GM08714 (cell line): Measurements from ENCODE around the gene FAXC.
"Not testable (repeated sequence)": the region's sequence is repeated elsewhere in the genome, so short reads cannot be mapped to it uniquely, and the experiment has no call there.

ENCODE experiments used
- H3K4me3 ChIP-seq: fragments of 200-500 bp; sonication (Bioruptor generic); 2 replicates; pipeline ENCODE4 v1.5.1; 2014; ENCODE audit warnings: mild to moderate bottlenecking, low read length, inconsistent platforms
- ZNF274 ChIP-seq: IDR thresholded peaks from 2 replicates; pipeline ENCODE4 v1.6.1; 2012; ENCODE audit warnings: mild to moderate bottlenecking, low read depth, low read length

The FAXC gene

DNA sequence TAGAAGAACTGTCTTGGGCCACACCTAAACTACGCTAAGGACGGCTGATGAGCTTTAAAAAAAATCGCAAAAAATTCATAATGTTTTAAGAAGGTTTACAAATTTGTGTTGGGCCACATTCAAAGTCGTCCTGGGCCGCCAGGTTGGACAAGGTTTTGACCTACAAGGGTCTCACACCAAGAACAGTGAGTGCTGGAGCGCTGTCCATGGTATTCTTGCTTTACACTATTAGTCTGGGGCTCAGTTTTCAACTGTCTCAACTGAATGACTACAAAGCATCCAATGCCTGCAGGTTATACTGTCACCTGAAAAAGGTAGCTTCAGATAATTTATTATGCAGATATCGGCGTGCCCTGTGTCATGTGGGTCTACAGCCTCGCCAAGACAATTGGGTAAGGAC is 3.7 kb upstream of the FAXC start:
- H3K4me3 ChIP-seq: no peak overlapping the region
- no peak for TF ChIP-seq ZNF274

DNA sequence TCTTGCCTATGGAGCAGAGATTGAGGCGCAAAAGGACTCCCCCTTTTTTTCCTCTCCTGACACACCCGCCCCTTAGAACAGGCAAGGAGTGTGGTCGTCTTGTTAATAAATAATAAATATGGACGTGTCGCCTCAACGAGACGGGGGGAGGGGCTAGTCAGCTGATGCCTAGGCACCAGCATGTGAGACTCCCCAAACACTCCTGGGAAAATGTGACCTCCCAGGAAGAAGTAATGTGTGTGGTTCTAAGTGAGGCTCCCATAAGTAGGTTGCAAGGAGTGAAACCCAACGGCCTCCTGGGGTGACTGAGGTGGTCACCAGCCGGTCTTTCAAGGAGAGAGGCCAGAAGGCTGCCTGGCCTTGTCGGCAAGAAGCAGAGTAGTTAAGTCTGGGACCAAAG is 1.1 kb upstream of the FAXC start:
- H3K4me3 ChIP-seq: no peak overlapping the region
- TF ChIP-seq ZNF274: no peak

GRCh38 chr6:99348288-99349170 is 945 bp downstream of the FAXC start:
- H3K4me3 ChIP-seq: peak overlapping the region; percentile 72
- no peak for TF ChIP-seq ZNF274

- H3K4me3 ChIP-seq: no peak overlapping the region
- TF ChIP-seq ZNF274: no peak
Measured at GRCh38 chr6:99347804-99348203, 1.7 kb downstream of the FAXC start.

- TF ChIP-seq ZNF274: no peak
Measured at GRCh38 chr6:99346595-99346994, 2.9 kb downstream of the FAXC start.

DNA sequence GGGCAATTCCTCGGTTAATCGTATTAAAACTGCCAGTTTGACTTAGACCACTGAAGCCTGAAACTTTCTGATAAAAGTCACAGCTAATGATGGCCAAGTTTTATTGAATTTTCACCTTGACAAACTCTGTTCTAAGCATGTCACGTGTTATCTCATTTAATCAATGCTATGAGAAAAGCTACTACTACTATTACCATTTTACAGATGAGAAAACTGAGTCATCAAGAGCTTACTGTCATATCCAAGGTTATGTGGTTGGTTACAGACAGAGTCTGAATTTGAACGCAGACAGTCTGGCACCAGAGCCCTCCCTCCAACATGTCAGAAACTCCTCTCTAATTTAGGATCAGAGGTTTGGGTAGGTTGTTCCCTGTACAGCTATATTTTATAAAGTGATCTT is 4.3 kb downstream of the FAXC start:
- no peak for TF ChIP-seq ZNF274

More at GRCh38 chr6:99346595-99346994, 2.9 kb downstream of the FAXC start:
- no peak overlapping the region for H3K4me3 ChIP-seq

DNA sequence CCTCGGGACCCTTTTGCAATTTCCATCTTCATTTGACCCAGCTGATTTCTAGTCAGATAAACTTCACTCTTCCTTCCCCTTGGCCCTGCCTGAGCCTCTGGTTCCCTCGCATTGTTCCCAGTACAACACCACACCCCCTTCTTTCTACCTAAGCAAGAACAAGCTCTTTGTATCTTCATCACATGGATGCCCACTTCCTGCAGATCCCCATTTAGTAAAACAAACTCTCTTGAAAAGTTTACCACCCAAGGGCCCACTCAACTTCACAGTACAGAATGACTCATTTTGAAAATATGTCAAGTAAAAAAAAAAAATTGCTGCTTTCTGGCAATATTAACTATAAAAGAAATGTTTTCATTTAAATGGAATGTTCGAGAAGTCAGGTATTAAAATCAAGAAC is 5.2 kb downstream of the FAXC start:
- H3K4me3 ChIP-seq: no peak overlapping the region
- TF ChIP-seq ZNF274: no peak

More for the DNA sequence above, 4.3 kb downstream of the FAXC start:
- no peak overlapping the region for H3K4me3 ChIP-seq

GRCh38 chr6:99341862-99342455 is 7.5 kb downstream of the FAXC start:
- TF ChIP-seq ZNF274: no peak
- H3K4me3 ChIP-seq: no peak overlapping the region

DNA sequence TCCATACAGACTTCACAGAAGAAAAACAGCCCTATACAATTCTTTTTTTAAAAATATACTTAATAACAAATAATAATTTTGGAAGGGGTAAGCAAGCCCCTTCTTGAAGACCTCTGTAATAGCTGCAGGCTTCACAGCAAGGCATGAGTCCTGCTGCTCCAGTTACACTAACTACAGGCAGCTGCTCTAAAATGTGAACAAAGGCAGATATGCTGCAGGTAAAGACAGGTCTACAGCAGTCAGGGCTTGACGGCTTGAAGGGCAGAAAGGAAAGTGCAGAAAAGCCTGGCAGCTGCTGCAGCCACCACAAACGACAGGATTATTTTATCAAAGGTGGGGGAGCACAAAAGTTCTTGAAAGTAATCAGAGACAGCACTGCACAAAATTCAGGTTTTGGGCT is 11.3 kb downstream of the FAXC start:
- no peak overlapping the region for H3K4me3 ChIP-seq
- no peak for TF ChIP-seq ZNF274

DNA sequence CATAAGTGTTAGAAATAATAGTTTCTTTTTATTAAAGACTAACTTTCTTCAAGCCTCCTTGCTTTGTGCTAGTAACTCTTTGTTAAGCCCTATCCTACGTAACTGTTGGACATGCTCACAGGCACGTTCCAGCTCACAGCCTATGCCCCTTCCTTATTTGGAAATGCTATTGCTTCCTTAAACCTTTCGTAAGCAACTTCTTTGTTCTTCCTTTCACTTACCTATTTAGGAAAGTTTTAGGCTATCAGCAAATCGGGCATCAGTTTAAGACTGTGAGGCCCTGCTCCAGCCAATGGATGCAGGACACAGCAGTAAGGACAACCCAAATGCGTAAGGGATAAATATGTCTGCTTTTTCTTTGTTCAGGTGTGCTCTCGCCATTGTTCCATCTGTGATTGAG is 14.2 kb downstream of the FAXC start:
- H3K4me3 ChIP-seq: not testable (repeated sequence)

- no peak for TF ChIP-seq ZNF274
- H3K4me3 ChIP-seq: no peak overlapping the region
Measured at GRCh38 chr6:99334526-99335127, 14.8 kb downstream of the FAXC start.

- no peak overlapping the region for H3K4me3 ChIP-seq
- no peak for TF ChIP-seq ZNF274
Measured at GRCh38 chr6:99333068-99333467, 16.4 kb downstream of the FAXC start.

DNA sequence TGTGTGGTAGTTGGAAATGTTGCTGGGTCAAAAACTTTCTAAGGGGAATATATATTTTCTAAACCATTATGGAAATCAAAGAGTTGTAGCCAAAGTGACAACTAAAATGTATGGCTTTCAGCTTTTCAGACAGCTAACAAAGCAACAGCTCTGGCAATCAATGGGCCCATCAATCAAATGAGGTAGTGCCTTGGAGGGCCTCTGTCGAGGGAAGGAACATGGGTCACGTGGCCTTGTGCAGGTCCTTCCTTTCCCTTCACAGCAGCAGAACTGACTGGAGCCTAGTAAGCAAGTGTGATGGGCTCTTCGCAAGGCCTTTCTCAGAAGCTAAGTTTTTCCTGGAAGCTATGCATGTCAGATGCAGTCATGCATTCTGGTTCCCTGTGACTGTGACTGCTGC is 17.9 kb downstream of the FAXC start:
- no peak for TF ChIP-seq ZNF274
- no peak overlapping the region for H3K4me3 ChIP-seq

DNA sequence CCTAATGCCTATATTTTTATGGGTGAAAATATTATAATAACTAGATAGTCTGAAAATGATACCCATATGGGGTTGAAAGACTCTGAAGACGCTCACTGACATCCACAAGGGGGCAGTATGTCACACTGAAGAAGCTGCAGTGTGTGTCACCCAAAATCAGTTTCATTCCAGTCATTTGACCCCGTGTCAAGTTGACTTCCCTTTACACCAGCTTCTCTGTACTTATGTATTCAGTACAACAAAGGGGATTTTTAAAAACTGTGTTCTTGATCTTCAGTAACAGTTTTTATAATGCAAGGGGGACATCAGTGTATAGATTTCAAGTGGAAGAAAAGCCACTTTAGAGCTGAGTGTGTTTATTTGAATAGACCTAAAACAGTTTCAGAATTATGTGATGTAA is 19.3 kb downstream of the FAXC start:
- no peak for TF ChIP-seq ZNF274
- no peak overlapping the region for H3K4me3 ChIP-seq

DNA sequence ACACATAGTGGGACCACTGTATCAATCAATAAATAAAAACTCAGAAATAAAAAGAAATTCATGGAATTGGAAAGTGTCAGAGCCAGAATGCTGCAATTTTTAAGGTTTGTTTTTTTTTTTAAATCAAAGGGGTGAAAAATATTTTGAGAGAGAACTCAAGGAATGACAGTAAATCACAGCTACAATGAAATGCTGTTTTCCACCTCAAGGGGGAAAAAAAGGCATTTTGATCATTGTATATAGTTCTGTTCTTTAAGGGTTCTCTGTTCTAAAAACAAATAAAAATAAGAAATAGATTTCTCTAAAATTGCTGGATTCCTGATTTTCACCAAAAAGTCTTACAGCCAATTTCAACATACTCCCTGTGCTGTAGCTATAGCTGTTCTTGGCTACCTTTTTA is 24.5 kb downstream of the FAXC start:
- no peak overlapping the region for H3K4me3 ChIP-seq
- TF ChIP-seq ZNF274: no peak
